Brain microvascular endothelial cell (primary cell): ENCODE measurements around the gene FAS.

Source experiments
- DNase-seq: peaks from one replicate; pipeline ENCODE4 v3.0.0-alpha.2; 2020
- H3K27ac ChIP-seq: fragments of 250-450 bp; sonication (Bioruptor Pico); 2 replicates; pipeline ENCODE4 v1.5.1; 2020; ENCODE audit warnings: mild to moderate bottlenecking, moderate library complexity
- H3K27me3 ChIP-seq: fragments of 250-450 bp; sonication (Bioruptor Pico); replicated peaks from 2 replicates; pipeline ENCODE4 v1.5.1; 2020; ENCODE audit warnings: mild to moderate bottlenecking
- H3K36me3 ChIP-seq: fragments of 250-450 bp; sonication (Bioruptor Pico); replicated peaks from 2 replicates; pipeline ENCODE4 v1.5.1; 2020; ENCODE audit warnings: mild to moderate bottlenecking
- H3K4me3 ChIP-seq: 2 replicates; pipeline ENCODE4 v1.5.1; 2011; ENCODE audit warnings: low read depth, mild to moderate bottlenecking, control low read depth, low read length, moderate library complexity
- CTCF ChIP-seq: IDR thresholded peaks from 2 replicates; pipeline ENCODE4 v1.5.1; 2011; ENCODE audit warnings: low read depth, mild to moderate bottlenecking, moderate library complexity, low read length, control low read depth, inconsistent platforms; ENCODE audit errors: missing control alignments
- in situ Hi-C: cut with HindIII; loops from 2 replicates; pipeline ENCODE4 v1.10.0; 2017; ENCODE audit warnings: low sequenced_read_pairs, low pct_ligation_motif_present

The FAS gene

GRCh38 chr10:88983206-88983605 lies 7.4 kb upstream of the FAS start:
- Histone ChIP-seq H3K27ac (no peak overlapping the region), H3K36me3 (no peaks in the 10 kb centered on the region), H3K4me3 (no peak overlapping the region), H3K27me3 (no peaks in the 10 kb centered on the region)
- in situ Hi-C loops = no loop called here
- DNase-seq = no peak
- no peak for TF ChIP-seq CTCF

GRCh38 chr10:88983939-88984338 lies 6.7 kb upstream of the FAS start:
- TF ChIP-seq CTCF = no peak
- no peak overlapping the region for H3K27ac ChIP-seq
- H3K4me3 ChIP-seq = no peak overlapping the region
- H3K27me3 ChIP-seq = no peaks in the 10 kb centered on the region
- in situ Hi-C loops = no loop called here
- no peaks in the 10 kb centered on the region for H3K36me3 ChIP-seq
- DNase-seq = no peak

GRCh38 chr10:88984525-88984924 lies 6.1 kb upstream of the FAS start:
- Histone ChIP-seq H3K27me3 (no peaks in the 10 kb centered on the region), H3K4me3 (no peak overlapping the region), H3K27ac (no peak overlapping the region), H3K36me3 (no peaks in the 10 kb centered on the region)
- no peak for TF ChIP-seq CTCF
- in situ Hi-C loops = no loop called here
- no peak for DNase-seq

GRCh38 chr10:88986549-88987242 lies 3.9 kb upstream of the FAS start:
- no peaks in the 10 kb centered on the region for H3K27me3 ChIP-seq
- no peak overlapping the region for H3K4me3 ChIP-seq
- DNase-seq = peak; percentile 27
- in situ Hi-C loops = no loop called here
- no peaks in the 10 kb centered on the region for H3K36me3 ChIP-seq
- peak; percentile 74 for TF ChIP-seq CTCF
- no peak overlapping the region for H3K27ac ChIP-seq

GRCh38 chr10:88987243-88987725 lies 3.3 kb upstream of the FAS start:
- H3K27ac ChIP-seq = no peak overlapping the region
- in situ Hi-C loops = no loop called here
- DNase-seq = no peak
- no peak overlapping the region for H3K4me3 ChIP-seq
- H3K36me3 ChIP-seq = no peaks in the 10 kb centered on the region
- H3K27me3 ChIP-seq = no peaks in the 10 kb centered on the region
- no peak for TF ChIP-seq CTCF

- Histone ChIP-seq H3K36me3 (no peaks in the 10 kb centered on the region), H3K27me3 (no peaks in the 10 kb centered on the region), H3K27ac (no peak overlapping the region), H3K4me3 (no peak overlapping the region)
- DNase-seq = no peak
- no peak for TF ChIP-seq CTCF
- in situ Hi-C loops = no loop called here
Measured at GRCh38 chr10:88987840-88988239, 2.8 kb upstream of the FAS start.
